HL-60 (cell line): ENCODE data around the gene SS18.
A peak's percentile ranks its signal among the peaks of the same experiment; 100 is the strongest.

ENCODE experiments used
- DNase-seq, 2 experiments: peaks; one replicate each; pipeline ENCODE4 v3.0.0-alpha.2; 2010 to 2020; ENCODE audit warnings: low read depth in 1 of 2, low spot score in 1 of 2
- H3K27ac ChIP-seq: fragments of 250-450 bp; sonication (Bioruptor Pico); replicated peaks from 2 replicates; pipeline ENCODE4 v1.5.1; 2020; ENCODE audit warnings: mild to moderate bottlenecking, moderate library complexity
- H3K27me3 ChIP-seq: fragments of 250-450 bp; sonication (Bioruptor Pico); 2 replicates; pipeline ENCODE4 v1.5.1; 2021; ENCODE audit warnings: mild to moderate bottlenecking, moderate library complexity; ENCODE audit not compliant: insufficient read depth, poor library complexity, severe bottlenecking
- H3K4me3 ChIP-seq: replicated peaks from 2 replicates; pipeline ENCODE4 v1.5.1; 2011; ENCODE audit warnings: mild to moderate bottlenecking, control low read depth, low read length; ENCODE audit not compliant: insufficient read depth
- CTCF ChIP-seq: IDR thresholded peaks from one replicate; pipeline ENCODE4 v1.5.1; 2011; ENCODE audit warnings: low read length, control low read depth, inconsistent platforms; ENCODE audit not compliant: insufficient read depth
- GABPA ChIP-seq: IDR thresholded peaks from 2 replicates; pipeline ENCODE4 v1.6.1; 2012; ENCODE audit warnings: low read depth
- POLR2AphosphoS5 ChIP-seq: IDR thresholded peaks from 2 replicates; pipeline ENCODE4 v1.6.1; 2012; ENCODE audit warnings: low read depth
- REST ChIP-seq: IDR thresholded peaks from 2 replicates; pipeline ENCODE4 v1.6.1; 2012; ENCODE audit warnings: low read depth; ENCODE audit not compliant: insufficient replicate concordance
- SPI1 ChIP-seq: IDR thresholded peaks from 2 replicates; pipeline ENCODE4 v1.6.1; 2012; ENCODE audit warnings: low read depth, mild to moderate bottlenecking, borderline replicate concordance
- long read RNA-seq: library from polyadenylated mRNA; unstranded; transcript quantifications from one replicate; pipeline ENCODE4 v2.0.0, GENCODE V29; 2020

Gene SS18
- long read RNA-seq, transcript SS18-201 (10 exons, 1,836 nt): major isoform, 251 of 526 reads
- long read RNA-seq, transcript SS18-203 (11 exons, 3,414 nt): minor isoform, 174 of 526 reads
- long read RNA-seq, transcript SS18-205 (11 exons, 2,321 nt): minor isoform, 7 of 526 reads
- long read RNA-seq, partial matches to known transcripts: 12 of 526 reads
- long read RNA-seq, other reads (novel, unspliced or antisense): 81 of 526 reads

GRCh38 chr18:26090130-26091046 is at the start of gene SS18:
Gene SS18 (minus strand): TSS chr18:26090613. CDS start chr18:26090569, 44 bp downstream.
- no peaks in the 10 kb centered on the region for H3K27me3 ChIP-seq
- peak within 1 kb of the TSS; percentile 92 for H3K4me3 ChIP-seq
- H3K27ac ChIP-seq: peak within 1 kb of the TSS; percentile 96
- TF ChIP-seq GABPA (peak; percentile 37; the same call in 1 of the 2 replicates), SPI1 (peak; percentile 29; the same call in 1 of the 2 replicates), POLR2AphosphoS5 (peak; percentile 83; the same call in 1 of the 2 replicates), REST (peak; percentile 26), CTCF (no peak)
- peak; percentile 71 to 96 for DNase-seq

- DNase-seq: no peak
- TF ChIP-seq CTCF (no peak), GABPA (no peak), SPI1 (no peak), REST (no peak), POLR2AphosphoS5 (no peak)
- no peak overlapping the region for H3K27ac ChIP-seq
Observed at GRCh38 chr18:26135548-26135947, 45.1 kb upstream of the SS18 start.

GRCh38 chr18:26134107-26134506 is 43.7 kb upstream of the SS18 start:
- TF ChIP-seq SPI1 (no peak), POLR2AphosphoS5 (no peak), CTCF (no peak), GABPA (no peak), REST (no peak)
- DNase-seq: no peak
- no peak overlapping the region for H3K27ac ChIP-seq
- H3K27me3 ChIP-seq: peaks cover 11% of the 10 kb centered on the region
- H3K4me3 ChIP-seq: no peak overlapping the region

More at GRCh38 chr18:26135548-26135947, 45.1 kb upstream of the SS18 start:
- peaks cover 11% of the 10 kb centered on the region for H3K27me3 ChIP-seq
- H3K4me3 ChIP-seq: no peak overlapping the region
